Activated CD4-positive, alpha-beta T cell treated with anti-CD3 and anti-CD28 coated beads, Interleukin-2, amount 10 ng/mL, durations not matched to agents 7 days and 5 days (primary cell): ENCODE results near the gene TSC22D2. TPM values are rescaled to one million over a fixed set of nuclear protein-coding genes. Genes with fewer than 3 reads are reported as not detected.

Source experiments
- CTCF ChIA-PET: fragments of 350-600 bp; sonication (Branson Sonifier 250); formaldehyde crosslinking; loops from one replicate; lab custom pipeline; 2021; ENCODE audit warnings: antibody characterized with exemption; lab: Charles Lee
- POLR2A ChIA-PET: fragments of 350-600 bp; sonication (Branson Sonifier 250); formaldehyde crosslinking; loops from one replicate; lab custom pipeline; 2021; ENCODE audit warnings: antibody characterized with exemption; lab: Charles Lee
- DNase-seq: peaks from one replicate; pipeline ENCODE4 v3.0.0-alpha.2; 2020
- H3K27ac Mint-ChIP-seq: one replicate; pipeline ENCODE4 v1.8.0; 2021; ENCODE audit warnings: mild to moderate bottlenecking, moderate library complexity, mixed read lengths
- H3K27me3 Mint-ChIP-seq: one replicate; pipeline ENCODE4 v1.8.0; 2021; ENCODE audit warnings: mixed read lengths
- H3K36me3 Mint-ChIP-seq: one replicate; pipeline ENCODE4 v1.8.0; 2021; ENCODE audit warnings: low read depth, mixed read lengths
- H3K4me1 Mint-ChIP-seq: one replicate; pipeline ENCODE4 v1.8.0; 2021; ENCODE audit warnings: mixed read lengths
- H3K4me3 Mint-ChIP-seq: one replicate; pipeline ENCODE4 v1.8.0; 2021; ENCODE audit warnings: mild to moderate bottlenecking, moderate library complexity, mixed read lengths
- H3K9me3 Mint-ChIP-seq: one replicate; pipeline ENCODE4 v1.8.0; 2021; ENCODE audit warnings: mixed read lengths
- total RNA-seq, 2 experiments: library from RNA; stranded (reverse); gene quantifications; one replicate each; pipeline ENCODE4 v1.2.3, GENCODE V29; 2021

Gene TSC22D2
- total RNA-seq, 2 experiments from 2014 or later, result 14.8 to 19.6 TPM

GRCh38 chr3:150447084-150447483 lies 39.0 kb downstream of the TSC22D2 start:
- ChIA-PET POLR2A (no interaction called here), CTCF (no interaction called here)
- no peak overlapping the region for H3K4me3 Mint-ChIP-seq
- H3K4me1 Mint-ChIP-seq, result peaks cover 4% of the 10 kb centered on the region
- peaks cover 10% of the 10 kb centered on the region for H3K36me3 Mint-ChIP-seq
- DNase-seq, result no peak
- H3K27ac Mint-ChIP-seq, result no peak overlapping the region
- H3K9me3 Mint-ChIP-seq, result no peaks in the 10 kb centered on the region
- no peaks in the 10 kb centered on the region for H3K27me3 Mint-ChIP-seq

DNA sequence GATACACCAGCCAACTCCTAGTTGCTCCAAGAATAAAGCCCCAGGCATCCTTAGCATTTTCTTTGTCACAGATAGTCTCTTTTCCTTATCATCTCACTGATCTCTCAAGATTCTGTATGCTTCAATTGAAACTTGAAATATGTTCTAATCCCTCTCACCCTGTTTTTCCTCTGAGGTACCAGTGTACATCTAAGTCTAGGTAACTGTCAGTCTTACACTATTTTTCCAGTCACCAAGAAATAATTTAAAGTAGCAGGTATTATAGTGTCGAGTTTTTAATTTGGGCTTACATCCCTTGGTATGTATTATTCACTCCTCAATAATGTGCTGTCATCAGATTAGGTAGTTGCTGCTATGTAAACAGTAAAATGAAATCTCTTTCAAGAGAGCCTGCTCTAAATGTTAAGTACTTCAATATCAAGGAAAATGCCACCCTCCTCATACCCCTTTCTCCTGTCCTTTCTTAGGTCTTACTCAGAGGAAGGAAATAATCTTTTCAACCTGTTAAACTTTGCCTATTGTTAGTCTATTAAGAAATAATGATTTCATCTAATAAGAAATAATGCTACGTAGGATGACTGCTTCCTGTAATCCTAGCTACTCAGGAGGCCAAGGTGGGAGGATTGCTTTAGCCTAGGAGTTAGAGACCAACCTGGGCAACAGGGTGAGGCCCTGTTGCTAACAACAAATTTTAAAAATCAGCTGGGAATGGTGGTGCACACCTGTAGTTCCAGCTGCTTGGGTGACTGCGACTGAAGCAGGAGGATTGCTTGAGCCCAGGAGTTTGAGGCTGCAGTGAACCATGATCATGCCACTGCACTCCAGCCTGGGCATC lies 39.8 kb downstream of the TSC22D2 start:
- POLR2A ChIA-PET, result no interaction called here
- CTCF ChIA-PET, result interaction anchor here (0.8 kb wide), 1 partner anchor 36 kb away, joined by 3 read pairs; no protein-coding TSS in a partner anchor
- H3K36me3 Mint-ChIP-seq, result peaks cover 8% of the 10 kb centered on the region
- no peak for DNase-seq
- H3K4me3 Mint-ChIP-seq, result no peak overlapping the region
- no peaks in the 10 kb centered on the region for H3K27me3 Mint-ChIP-seq
- no peaks in the 10 kb centered on the region for H3K9me3 Mint-ChIP-seq
- peaks cover 4% of the 10 kb centered on the region for H3K4me1 Mint-ChIP-seq
- H3K27ac Mint-ChIP-seq, result no peak overlapping the region

DNA sequence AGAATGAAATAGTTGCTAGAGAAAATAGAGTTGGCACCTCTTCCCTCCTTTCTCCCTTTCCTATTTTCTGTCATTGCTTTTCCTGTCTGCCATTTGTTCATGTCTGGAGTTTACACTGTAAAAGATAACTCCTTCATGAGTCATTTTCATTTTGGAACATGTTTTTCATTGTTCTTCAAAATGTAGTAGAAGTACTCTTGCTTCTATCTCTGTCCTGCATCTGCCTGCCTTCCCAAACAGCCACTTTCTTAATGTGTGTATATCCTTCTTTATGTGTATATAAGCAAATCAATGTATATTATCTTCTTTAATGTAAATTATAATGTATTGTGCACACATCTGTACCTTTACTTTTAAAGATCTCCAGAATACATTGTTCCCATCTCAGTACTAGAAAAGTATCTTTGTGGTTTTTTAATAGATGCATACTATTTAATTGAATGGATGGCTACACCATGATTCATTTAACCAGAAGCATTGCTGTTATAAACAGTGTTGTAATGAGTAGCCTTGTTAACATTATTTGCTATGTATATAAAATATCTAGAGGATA lies 41.1 kb downstream of the TSC22D2 start:
- no peaks in the 10 kb centered on the region for H3K9me3 Mint-ChIP-seq
- no peaks in the 10 kb centered on the region for H3K27me3 Mint-ChIP-seq
- ChIA-PET POLR2A (no interaction called here), CTCF (no interaction called here)
- no peak overlapping the region for H3K4me3 Mint-ChIP-seq
- H3K36me3 Mint-ChIP-seq, result peaks cover 8% of the 10 kb centered on the region
- no peak for DNase-seq
- H3K27ac Mint-ChIP-seq, result no peak overlapping the region
- H3K4me1 Mint-ChIP-seq, result peaks cover 4% of the 10 kb centered on the region

GRCh38 chr3:150450916-150451315 lies 42.8 kb downstream of the TSC22D2 start:
- H3K4me3 Mint-ChIP-seq, result no peak overlapping the region
- POLR2A ChIA-PET, result no interaction called here

DNA sequence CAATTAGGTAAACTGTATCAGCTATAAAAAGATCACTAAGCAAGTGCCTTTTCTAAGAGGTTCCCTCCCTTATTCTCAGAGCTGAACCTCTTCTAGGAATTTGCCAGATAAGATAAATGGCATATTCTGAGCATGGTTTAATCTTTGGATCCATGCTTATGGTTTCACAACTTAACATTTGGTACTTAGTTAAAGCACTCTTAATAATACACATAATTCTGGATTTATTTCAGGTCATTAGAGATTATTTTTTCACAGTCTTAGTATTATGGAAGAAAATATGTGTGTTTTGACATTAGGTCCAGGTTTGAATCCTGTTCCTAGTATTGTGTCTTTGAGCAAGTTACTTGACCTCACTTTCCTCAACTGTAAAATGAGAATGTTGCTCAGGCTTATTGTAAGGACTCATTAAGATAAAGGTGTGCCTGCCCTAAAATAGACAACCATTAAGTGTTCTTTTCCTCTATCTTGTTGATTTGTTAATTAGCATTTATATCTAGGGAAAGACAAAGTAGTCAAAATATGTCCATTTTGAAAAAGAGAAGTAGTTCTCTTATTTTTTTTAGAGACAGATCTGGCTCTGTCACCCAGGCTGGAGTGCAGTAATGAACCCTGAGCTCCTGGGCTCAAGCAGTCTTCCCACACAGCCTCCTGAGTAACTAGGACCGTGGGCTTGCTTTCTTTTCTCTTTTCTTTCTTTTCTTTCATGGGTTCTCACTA lies 43.4 kb downstream of the TSC22D2 start:
- H3K4me3 Mint-ChIP-seq, result no peak overlapping the region
- peaks cover 8% of the 10 kb centered on the region for H3K36me3 Mint-ChIP-seq
- ChIA-PET CTCF (interaction anchor here (0.7 to 1.4 kb wide), 2 partner anchors 13 to 43 kb away, joined by 3 read pairs; no protein-coding TSS in a partner anchor), POLR2A (no interaction called here)
- no peaks in the 10 kb centered on the region for H3K9me3 Mint-ChIP-seq
- H3K27me3 Mint-ChIP-seq, result no peaks in the 10 kb centered on the region
- no peak for DNase-seq
- H3K27ac Mint-ChIP-seq, result no peak overlapping the region
- peaks cover 4% of the 10 kb centered on the region for H3K4me1 Mint-ChIP-seq

More at GRCh38 chr3:150450916-150451315, 42.8 kb downstream of the TSC22D2 start:
- H3K27me3 Mint-ChIP-seq, result no peaks in the 10 kb centered on the region
- H3K27ac Mint-ChIP-seq, result no peak overlapping the region
- no peaks in the 10 kb centered on the region for H3K9me3 Mint-ChIP-seq
- DNase-seq, result no peak
- H3K36me3 Mint-ChIP-seq, result peaks cover 8% of the 10 kb centered on the region
- CTCF ChIA-PET, result interaction anchor here (0.7 to 1.4 kb wide), 2 partner anchors 13 to 42 kb away, joined by 3 read pairs; no protein-coding TSS in a partner anchor
- peaks cover 4% of the 10 kb centered on the region for H3K4me1 Mint-ChIP-seq

DNA sequence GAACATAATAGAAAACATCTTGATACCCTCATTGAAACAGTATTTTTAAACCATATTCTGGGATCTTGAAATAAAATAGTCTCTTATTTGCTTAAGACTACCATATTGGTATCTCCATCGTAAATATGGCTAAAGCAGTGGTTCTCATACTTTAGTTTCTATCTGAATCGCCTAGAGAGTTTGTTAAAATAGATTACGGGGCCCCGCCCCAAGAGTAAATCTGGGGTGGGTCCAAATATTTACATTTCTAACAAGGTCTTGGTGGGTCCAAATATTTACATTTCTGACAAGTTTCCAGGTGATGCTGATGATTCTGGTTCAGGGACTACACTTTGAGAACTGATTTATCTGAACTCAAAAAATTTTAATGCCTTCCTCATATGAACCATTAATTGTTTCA lies 45.3 kb downstream of the TSC22D2 start:
- H3K9me3 Mint-ChIP-seq, result no peaks in the 10 kb centered on the region
- H3K4me3 Mint-ChIP-seq, result no peak overlapping the region
- peaks cover 4% of the 10 kb centered on the region for H3K4me1 Mint-ChIP-seq
- DNase-seq, result no peak
- no peak overlapping the region for H3K27ac Mint-ChIP-seq
- H3K27me3 Mint-ChIP-seq, result no peaks in the 10 kb centered on the region
- ChIA-PET POLR2A (no interaction called here), CTCF (no interaction called here)
- peaks cover 15% of the 10 kb centered on the region for H3K36me3 Mint-ChIP-seq

DNA sequence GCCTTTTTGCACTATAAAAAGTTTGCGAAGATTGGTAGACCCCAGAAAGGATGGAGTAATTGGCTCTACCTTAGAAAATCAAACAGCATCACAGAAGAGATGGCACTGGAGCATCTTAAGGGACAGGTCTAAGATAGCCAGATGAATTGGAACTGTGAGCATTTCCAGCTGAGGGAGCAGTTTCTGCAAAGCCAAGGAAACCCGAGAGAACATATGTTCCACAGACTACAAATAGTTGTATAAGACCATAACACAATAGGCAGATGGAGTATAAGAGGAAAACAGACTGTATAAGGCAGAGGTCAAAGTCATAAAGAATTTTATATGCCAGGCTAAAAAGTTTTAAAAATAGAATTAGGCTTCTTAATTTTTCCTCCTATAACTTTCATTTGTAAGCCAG lies 46.0 kb downstream of the TSC22D2 start:
- H3K27me3 Mint-ChIP-seq, result no peaks in the 10 kb centered on the region
- H3K36me3 Mint-ChIP-seq, result peaks cover 20% of the 10 kb centered on the region
- no peak overlapping the region for H3K27ac Mint-ChIP-seq
- H3K4me1 Mint-ChIP-seq, result peaks cover 4% of the 10 kb centered on the region
- no peak overlapping the region for H3K4me3 Mint-ChIP-seq
- CTCF ChIA-PET, result no interaction called here
- no peak for DNase-seq
- H3K9me3 Mint-ChIP-seq, result no peaks in the 10 kb centered on the region
- POLR2A ChIA-PET, result no interaction called here

- H3K4me1 Mint-ChIP-seq, result peaks cover 4% of the 10 kb centered on the region
- ChIA-PET CTCF (no interaction called here), POLR2A (no interaction called here)
- H3K36me3 Mint-ChIP-seq, result peaks cover 23% of the 10 kb centered on the region
- H3K27me3 Mint-ChIP-seq, result no peaks in the 10 kb centered on the region
- H3K4me3 Mint-ChIP-seq, result no peak overlapping the region
- no peaks in the 10 kb centered on the region for H3K9me3 Mint-ChIP-seq
- H3K27ac Mint-ChIP-seq, result no peak overlapping the region
- no peak for DNase-seq
Observed at GRCh38 chr3:150454622-150455021, 46.5 kb downstream of the TSC22D2 start.

DNA sequence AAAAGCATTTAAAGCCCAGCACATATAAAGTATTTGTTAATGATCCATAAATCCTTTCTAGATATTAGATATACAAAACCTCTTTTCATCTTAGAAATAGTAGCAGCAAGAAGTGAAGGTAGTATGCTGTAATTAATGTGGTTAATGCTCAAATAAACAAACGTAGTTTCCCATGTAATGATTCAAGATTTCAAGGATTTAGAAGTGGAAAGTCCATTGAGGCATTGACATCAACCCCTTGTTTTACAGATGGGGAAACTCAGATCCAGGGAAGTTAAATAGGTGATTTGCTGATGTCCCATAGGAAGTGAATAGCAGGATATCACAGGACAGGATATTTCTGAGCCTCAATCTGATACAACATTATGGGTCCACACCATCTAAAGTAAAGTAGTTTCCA lies 47.2 kb downstream of the TSC22D2 start:
- POLR2A ChIA-PET, result no interaction called here
- Mint-ChIP-seq H3K4me1 (peaks cover 4% of the 10 kb centered on the region), H3K27me3 (no peaks in the 10 kb centered on the region), H3K27ac (no peak overlapping the region), H3K4me3 (no peak overlapping the region), H3K9me3 (no peaks in the 10 kb centered on the region), H3K36me3 (peaks cover 24% of the 10 kb centered on the region)
- CTCF ChIA-PET, result no interaction called here
- no peak for DNase-seq

GRCh38 chr3:150458001-150458400 lies 49.9 kb downstream of the TSC22D2 start:
- CTCF ChIA-PET, result no interaction called here
- no peaks in the 10 kb centered on the region for H3K9me3 Mint-ChIP-seq
- peaks cover 18% of the 10 kb centered on the region for H3K36me3 Mint-ChIP-seq
- H3K27ac Mint-ChIP-seq, result no peak overlapping the region
- POLR2A ChIA-PET, result no interaction called here
- no peak overlapping the region for H3K4me3 Mint-ChIP-seq
- H3K4me1 Mint-ChIP-seq, result no peaks in the 10 kb centered on the region
- H3K27me3 Mint-ChIP-seq, result no peaks in the 10 kb centered on the region
- no peak for DNase-seq

DNA sequence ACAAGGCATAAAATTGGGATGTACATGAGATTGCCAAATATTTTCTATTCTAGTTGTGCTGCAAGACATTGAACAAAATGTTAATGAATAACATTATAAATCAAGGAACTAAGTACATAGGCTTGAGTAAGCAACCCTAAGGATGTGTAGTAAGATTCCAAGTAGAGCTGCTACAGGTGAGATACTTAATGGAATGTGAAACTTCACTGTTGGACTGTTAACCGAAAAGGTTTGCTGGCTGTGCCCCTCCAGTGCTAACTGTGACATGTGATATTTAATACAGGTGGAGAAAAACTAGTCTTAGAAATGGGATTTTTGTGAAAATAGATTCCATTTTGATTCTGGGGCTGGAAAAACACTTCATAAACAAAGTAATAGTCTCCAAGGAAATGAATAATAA lies 52.4 kb downstream of the TSC22D2 start:
- Mint-ChIP-seq H3K27me3 (no peaks in the 10 kb centered on the region), H3K4me3 (no peak overlapping the region), H3K4me1 (no peaks in the 10 kb centered on the region), H3K36me3 (peaks cover 18% of the 10 kb centered on the region), H3K27ac (no peak overlapping the region), H3K9me3 (no peaks in the 10 kb centered on the region)
- CTCF ChIA-PET, result no interaction called here
- DNase-seq, result no peak
- POLR2A ChIA-PET, result no interaction called here

DNA sequence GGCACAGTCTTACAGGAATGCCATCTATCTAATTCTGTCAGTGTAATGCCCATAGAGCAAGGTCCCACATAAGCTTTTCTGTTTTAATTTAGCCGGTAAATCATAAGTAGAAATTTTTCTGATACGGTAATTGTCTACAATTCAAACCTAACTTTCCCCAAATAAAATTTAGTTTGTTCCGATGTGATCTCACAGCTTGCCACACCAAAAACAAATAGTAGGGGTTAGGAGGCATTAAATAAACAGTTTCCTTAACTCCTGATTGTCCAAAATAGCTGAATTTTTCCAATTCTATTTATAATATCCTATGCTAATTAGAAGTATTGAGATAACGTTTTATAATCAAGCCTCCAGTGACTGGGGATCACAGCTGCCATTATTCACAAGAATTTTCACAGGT lies 53.3 kb downstream of the TSC22D2 start:
- Mint-ChIP-seq H3K9me3 (no peaks in the 10 kb centered on the region), H3K4me3 (no peak overlapping the region), H3K27ac (no peak overlapping the region), H3K36me3 (peaks cover 18% of the 10 kb centered on the region), H3K27me3 (no peaks in the 10 kb centered on the region), H3K4me1 (no peaks in the 10 kb centered on the region)
- CTCF ChIA-PET, result no interaction called here
- no peak for DNase-seq
- POLR2A ChIA-PET, result no interaction called here

DNA sequence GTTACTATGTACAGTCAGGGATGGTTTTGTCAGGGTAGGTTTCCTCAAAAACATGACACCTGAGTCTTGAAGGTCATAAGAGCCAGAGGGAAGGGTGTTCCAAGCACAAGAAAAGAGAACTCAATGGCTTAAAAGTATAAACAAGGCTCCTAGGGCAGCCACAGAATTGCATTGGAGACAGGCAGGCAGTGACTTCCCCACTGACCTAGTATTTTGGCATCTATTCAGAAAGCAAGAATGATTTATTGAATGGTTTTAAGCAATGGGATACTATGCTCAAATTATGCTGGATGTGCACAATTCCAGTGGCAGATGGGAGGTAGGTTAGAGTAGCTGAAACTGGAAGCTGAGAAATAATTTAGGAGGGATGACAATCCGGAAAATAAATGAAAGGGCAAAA lies 54.0 kb downstream of the TSC22D2 start:
- Mint-ChIP-seq H3K4me3 (no peak overlapping the region), H3K9me3 (no peaks in the 10 kb centered on the region), H3K27me3 (no peaks in the 10 kb centered on the region), H3K27ac (no peak overlapping the region), H3K36me3 (peaks cover 17% of the 10 kb centered on the region), H3K4me1 (no peaks in the 10 kb centered on the region)
- POLR2A ChIA-PET, result no interaction called here
- CTCF ChIA-PET, result interaction anchor here (0.6 kb wide), 1 partner anchor 16 kb away, joined by 3 read pairs; no protein-coding TSS in a partner anchor
- no peak for DNase-seq
